ENCODE results near the gene CENPM.

DNA sequence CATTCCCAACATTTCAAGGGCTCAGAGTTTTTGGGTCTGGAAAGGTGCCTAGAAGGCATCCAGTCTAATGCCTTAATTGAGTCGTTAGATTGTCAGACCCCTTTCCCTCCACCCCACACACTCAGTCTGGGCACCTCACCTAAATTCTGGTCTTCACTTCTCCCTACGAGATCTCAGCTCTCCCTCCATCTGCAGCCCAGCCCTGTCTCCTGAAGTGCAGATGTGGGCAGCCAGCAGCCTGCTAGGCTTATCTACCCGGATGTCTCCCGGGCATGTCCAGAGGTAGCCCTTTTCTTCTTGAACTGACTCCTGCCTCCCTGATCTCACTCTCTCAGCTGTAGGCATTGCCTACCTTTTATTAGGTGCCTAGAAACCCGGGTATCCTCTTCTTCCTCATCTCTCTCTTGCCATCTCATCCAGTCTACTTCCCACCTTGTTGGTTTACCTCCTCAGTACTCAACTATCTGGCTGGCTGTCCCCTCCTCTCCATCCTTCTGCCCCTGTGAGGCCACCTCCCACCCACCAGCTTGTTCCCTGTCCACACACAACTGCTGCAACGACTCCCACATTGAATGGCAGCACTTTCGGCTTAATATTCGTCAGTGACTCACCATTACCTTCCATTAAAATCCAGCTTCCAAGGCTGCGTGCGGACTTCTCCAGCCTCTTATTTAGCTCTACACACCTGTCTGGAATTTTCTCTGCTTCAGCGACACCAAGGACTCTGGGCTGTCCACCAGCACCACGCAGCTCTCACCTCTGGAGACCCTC is 28.5 kb upstream of the CENPM start:
- TF ChIP-seq, protein P1, sequence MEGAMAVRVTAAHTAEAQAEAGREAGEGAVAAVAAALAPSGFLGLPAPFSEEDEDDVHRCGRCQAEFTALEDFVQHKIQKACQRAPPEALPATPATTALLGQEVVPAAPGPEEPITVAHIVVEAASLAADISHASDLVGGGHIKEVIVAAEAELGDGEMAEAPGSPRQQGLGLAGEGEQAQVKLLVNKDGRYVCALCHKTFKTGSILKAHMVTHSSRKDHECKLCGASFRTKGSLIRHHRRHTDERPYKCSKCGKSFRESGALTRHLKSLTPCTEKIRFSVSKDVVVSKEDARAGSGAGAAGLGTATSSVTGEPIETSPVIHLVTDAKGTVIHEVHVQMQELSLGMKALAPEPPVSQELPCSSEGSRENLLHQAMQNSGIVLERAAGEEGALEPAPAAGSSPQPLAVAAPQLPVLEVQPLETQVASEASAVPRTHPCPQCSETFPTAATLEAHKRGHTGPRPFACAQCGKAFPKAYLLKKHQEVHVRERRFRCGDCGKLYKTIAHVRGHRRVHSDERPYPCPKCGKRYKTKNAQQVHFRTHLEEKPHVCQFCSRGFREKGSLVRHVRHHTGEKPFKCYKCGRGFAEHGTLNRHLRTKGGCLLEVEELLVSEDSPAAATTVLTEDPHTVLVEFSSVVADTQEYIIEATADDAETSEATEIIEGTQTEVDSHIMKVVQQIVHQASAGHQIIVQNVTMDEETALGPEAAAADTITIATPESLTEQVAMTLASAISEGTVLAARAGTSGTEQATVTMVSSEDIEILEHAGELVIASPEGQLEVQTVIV (IDR thresholded peaks at IDR 0.05; ENCODE audit: borderline replicate concordance, partially characterized antibody) = no peak
- no peak for TF ChIP-seq LARP7 (IDR thresholded peaks at IDR 0.05)

All from GM12878 (cell line).